ENCODE data around the gene CRYBG2.
"Not testable (repeated sequence)": the region's sequence is repeated elsewhere in the genome, so short reads cannot be mapped to it uniquely, and the experiment has no call there.

The CRYBG2 gene

DNA sequence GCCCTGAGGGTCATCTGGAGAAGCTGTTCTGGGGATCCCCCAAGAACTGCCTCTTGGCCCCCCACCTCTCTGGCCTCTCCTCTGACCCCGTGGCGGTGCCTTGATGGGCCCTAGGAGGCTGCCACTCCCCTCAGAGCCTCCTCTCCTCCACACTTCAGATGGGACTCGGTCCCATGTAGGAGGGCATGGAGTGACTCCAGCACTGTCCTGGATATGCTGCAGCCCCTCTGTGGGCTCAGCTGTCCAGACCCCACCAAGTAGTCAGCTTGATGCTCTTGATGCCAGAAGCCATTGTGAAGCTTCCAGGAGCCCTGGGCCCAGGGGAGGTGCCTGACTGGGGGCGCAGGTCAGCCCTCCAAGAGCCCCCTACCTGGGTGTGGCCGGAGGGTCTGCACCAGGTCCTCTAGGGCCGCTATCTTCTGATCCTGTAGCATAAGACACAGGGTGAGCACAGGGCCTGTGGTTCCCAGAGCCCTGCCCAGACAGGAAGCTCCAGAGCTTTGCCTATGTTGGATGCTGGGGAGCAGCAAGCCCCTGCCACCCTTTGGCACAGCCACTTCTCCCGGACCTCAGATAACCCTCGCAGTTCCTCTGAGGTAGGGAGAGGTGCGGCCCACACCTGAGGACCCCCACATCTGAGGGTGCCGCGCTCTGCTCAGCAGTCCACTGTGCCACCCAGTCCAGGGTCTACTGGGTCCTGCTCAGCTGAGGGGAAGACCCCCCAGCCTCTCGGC is 56.7 kb downstream of the CRYBG2 start:
- TF ChIP-seq, protein P1, sequence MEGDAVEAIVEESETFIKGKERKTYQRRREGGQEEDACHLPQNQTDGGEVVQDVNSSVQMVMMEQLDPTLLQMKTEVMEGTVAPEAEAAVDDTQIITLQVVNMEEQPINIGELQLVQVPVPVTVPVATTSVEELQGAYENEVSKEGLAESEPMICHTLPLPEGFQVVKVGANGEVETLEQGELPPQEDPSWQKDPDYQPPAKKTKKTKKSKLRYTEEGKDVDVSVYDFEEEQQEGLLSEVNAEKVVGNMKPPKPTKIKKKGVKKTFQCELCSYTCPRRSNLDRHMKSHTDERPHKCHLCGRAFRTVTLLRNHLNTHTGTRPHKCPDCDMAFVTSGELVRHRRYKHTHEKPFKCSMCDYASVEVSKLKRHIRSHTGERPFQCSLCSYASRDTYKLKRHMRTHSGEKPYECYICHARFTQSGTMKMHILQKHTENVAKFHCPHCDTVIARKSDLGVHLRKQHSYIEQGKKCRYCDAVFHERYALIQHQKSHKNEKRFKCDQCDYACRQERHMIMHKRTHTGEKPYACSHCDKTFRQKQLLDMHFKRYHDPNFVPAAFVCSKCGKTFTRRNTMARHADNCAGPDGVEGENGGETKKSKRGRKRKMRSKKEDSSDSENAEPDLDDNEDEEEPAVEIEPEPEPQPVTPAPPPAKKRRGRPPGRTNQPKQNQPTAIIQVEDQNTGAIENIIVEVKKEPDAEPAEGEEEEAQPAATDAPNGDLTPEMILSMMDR (conservative IDR thresholded peaks at IDR 0.05) = no peak
- TF ChIP-seq ZFX (IDR thresholded peaks at IDR 0.05) = no peak
- H3K27ac ChIP-seq = no peak overlapping the region

DNA sequence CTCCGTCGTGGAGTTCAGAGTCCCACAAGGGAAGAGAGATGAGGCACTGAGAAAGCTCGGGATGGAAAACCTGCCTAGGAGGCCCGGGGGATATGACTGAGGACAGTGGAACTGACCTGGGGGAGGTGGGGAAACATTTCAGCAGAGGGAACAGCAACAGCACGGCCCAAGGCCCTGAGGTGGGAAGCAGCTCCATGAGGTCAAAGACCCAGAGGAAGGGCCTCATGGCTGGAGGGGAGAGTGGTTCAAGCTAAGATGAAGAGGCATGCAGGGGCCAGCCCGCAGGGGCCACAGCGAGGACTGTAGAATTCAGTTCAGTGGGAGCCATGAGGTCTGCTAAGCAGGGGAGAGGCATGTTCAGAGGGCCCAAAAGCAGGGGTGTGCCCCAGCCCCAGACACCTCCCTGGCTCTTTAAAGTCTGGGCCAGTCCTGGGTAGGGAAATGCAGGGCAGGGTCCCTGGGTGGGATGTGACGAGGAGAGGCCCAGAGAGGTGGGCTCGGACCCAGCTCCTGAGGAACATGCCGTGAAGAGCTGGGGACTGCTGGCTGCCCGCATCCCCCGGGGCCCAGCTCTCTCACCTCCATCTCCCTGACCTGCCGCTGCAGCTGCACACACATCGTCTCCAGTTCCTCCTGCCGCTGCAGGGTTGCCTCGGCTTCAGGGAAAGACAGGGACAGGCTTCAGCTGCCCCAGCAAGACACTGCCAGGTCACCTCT is 57.4 kb downstream of the CRYBG2 start:
- TF ChIP-seq ZFX (IDR thresholded peaks at IDR 0.05) = no peak
- TF ChIP-seq, protein P1 (conservative IDR thresholded peaks at IDR 0.05) = no peak
- H3K27ac ChIP-seq = no peak overlapping the region

DNA sequence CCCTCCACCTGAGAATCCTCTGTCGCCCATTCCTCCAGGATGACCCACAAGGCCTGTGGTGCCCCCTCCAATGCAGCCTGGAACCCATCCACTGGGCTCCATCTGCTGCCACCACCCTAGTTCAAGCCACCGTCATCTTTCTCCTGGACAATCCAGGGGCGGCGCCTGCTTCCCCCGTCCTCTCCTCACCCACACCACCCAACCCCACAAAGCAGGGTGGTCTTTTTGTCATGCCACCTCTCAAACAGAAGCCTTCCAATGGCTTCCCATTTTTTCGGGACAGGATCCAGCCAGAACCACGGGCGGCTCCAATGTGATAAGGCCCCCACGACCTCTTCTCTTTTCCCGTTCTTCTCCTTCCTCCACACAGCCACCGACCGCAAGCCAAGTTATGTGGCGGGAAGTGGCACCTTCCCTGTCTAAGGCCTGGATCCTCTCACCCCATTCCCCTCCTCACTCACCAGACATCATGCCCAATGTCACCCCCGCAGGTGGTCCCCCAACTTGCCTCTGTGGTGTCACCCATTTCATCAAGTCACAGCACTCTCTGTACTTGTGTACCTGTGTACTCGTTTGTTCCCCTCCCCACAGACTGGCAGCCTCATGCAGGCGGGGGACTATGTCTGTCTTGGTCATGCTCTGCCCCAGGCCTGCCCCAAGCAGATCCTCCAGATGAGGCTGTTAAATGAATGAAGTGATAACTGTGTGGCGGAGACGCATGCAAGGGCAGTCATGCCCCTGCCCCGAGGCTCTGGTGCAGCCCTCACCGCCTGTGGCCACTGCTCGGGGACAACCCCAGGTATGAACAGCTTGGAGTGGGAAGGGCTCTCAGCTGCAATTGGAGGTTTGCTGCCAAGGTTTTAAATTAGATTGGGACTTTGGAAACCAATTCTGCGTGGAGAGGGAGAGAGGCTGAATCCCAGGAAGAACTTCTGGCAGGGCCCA is 58.5 kb downstream of the CRYBG2 start:
- no peak overlapping the region for H3K27ac ChIP-seq
- TF ChIP-seq, protein P1 (conservative IDR thresholded peaks at IDR 0.05) = no peak

DNA sequence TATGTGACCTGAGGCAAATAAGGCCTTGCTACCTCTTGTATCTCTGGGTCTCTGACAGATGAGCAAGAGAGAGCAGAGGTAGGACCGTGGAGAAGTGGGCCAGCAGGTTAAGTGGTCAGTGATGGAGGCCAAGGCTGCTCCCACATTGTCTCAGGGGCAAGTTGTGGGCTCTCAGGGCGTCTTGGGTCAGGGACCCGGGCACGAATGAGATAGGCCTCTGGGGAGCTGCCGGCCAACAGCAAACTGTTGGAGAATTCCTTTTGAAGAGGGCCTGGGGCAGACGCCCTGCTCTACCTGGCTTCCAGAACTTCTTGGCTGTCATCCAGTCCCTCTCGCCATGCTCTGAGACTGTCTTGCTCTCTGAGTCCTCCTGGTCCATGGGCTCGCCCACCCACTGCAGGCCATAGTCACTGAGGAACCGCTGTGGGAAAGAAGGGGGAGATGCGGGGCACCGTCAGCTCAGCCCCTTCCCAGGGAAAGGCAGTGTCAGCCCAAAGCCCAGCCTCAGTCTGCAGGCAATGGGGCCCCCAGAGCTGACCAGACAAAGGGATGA is 59.9 kb downstream of the CRYBG2 start:
- no peak for TF ChIP-seq ZFX (IDR thresholded peaks at IDR 0.05)
- TF ChIP-seq, protein P1 (conservative IDR thresholded peaks at IDR 0.05) = no peak
- H3K27ac ChIP-seq = no peak overlapping the region

DNA sequence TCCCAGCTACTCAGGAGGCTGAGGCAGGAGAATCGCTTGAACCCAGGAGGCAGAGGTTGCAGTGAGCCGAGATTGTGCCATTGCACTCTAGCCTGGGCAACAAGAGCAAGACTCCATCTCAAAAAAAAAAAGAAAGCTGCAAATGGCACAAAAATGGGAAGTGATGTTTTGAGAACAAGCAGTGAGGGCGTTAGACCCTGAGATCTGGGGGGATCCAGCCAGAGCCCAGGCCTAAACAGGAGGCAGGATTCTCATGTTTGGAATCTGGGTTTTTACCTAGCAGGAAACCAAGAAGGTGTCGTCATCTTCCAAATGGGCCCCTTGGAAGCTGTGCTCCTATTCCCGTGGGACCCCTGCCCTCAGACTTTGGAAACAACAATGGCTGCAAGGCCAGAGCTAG is 61.2 kb downstream of the CRYBG2 start:
- H3K27ac ChIP-seq = not testable (repeated sequence)

DNA sequence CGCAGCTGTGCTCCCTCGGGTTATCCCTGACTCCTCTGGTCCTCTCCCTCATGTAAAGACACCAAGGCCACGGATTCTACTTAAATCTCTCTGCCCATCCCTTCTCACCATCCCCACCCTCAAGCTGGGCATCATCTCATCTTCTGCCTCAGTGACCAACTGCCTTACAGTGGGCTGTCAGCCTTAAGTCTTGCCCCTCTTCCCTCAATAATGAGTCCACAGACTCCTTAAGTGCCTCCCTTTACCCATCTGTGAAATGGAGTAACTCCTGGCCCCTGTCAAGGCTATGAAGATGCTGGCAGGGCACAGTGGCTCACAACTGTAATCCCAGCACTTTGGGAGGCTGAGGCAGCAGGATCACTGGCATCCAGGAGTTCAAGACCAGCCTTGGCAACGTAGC is 62.0 kb downstream of the CRYBG2 start:
- TF ChIP-seq, protein P1 (conservative IDR thresholded peaks at IDR 0.05) = no peak
- TF ChIP-seq ZFX (IDR thresholded peaks at IDR 0.05) = no peak
- H3K27ac ChIP-seq = no peak overlapping the region

DNA sequence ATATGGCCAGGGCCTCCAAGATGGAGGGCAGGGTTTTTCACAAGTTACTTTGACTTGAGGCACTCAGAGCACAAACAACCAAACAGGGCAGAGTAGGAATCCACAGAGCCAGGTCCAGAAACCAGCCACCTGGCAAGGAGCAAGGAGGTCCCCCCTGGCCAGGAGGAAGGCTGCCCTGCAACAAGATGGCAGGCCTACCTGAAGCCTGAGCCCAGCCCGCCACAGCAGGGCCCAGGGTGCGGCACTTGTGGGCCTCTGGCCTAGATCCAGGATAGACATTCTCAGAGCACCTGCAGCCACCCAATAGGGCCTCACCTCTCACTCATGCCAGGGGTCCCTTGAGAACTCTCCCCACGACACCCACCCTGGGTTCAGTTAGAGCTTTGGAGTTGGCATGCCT is 62.5 kb downstream of the CRYBG2 start:
- H3K27ac ChIP-seq = no peak overlapping the region
- no peak for TF ChIP-seq ZFX (IDR thresholded peaks at IDR 0.05)
- TF ChIP-seq, protein P1 (conservative IDR thresholded peaks at IDR 0.05) = no peak

All from C4-2B (cell line).